GM12892 (cell line): ENCODE results near the gene C8A.

ENCODE experiments used
- DNase-seq: peaks from one replicate; pipeline ENCODE4 v3.0.0; 2011; ENCODE audit not compliant: insufficient read length
- FAIRE-seq: peaks from 2 replicates; lab custom pipeline; 2011; peaks lifted over from hg19 to GRCh38; lab: Jason Lieb, UNC
- POLR2A ChIP-seq: IDR thresholded peaks from 2 replicates; pipeline ENCODE4 v1.6.1; 2011; ENCODE audit warnings: low read depth, low read length, control low read depth
- POLR2AphosphoS5 ChIP-seq: IDR thresholded peaks from 2 replicates; pipeline ENCODE4 v1.6.1; 2011; ENCODE audit warnings: low read depth, low read length, control low read depth
- TAF1 ChIP-seq: IDR thresholded peaks from 2 replicates; pipeline ENCODE4 v1.6.1; 2011; ENCODE audit warnings: low read depth, mild to moderate bottlenecking, control low read depth, low read length, borderline replicate concordance

The C8A gene

DNA sequence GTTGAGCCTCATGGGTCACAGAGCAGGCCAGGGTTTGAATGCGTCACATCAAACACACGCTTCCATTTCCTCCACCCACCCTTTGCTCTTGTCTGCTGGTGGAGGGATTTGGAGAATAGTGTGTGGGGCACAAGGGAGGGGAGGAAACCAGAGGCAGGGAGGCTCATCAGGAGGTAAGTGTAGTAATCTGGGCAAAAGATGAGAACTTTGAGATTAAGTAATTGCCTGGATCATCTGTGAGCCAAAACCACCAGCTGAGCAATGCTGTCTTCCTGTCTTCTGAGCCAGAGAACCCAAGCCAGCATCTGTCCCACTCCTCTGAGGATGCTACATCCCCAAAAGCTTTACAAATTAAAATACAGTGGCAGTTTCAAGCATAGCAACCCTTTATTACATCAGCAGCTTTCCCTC, 66.0 kb downstream of the C8A start:
- TF ChIP-seq POLR2AphosphoS5 (no peak), POLR2A (no peak), TAF1 (no peak)
- FAIRE-seq: no peak

DNA sequence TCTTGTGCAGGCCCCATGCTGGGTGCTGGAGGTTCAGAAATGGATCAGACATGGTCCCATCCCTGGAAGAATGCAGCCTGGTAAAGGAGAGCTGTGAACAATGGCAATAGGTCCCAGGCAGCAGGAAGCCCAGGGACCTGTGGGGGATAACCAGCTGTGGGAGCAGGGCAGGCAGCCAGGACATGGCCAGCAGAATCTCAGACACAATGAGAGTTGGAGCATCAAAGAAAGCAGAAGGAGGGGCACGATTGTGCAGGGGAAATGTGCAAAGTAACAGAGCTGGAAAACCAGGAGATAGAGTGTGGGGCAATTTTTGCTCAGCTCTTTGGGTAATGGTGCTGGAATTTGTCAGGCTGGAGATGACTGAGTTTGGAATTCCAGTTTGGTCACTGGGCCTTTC, 66.9 kb downstream of the C8A start:
- no peak for FAIRE-seq
- TF ChIP-seq POLR2AphosphoS5: no peak
- no peak for TF ChIP-seq TAF1
- TF ChIP-seq POLR2A: no peak
- DNase-seq: no peak

More for the DNA sequence above, 66.0 kb downstream of the C8A start:
- DNase-seq: no peak

DNA sequence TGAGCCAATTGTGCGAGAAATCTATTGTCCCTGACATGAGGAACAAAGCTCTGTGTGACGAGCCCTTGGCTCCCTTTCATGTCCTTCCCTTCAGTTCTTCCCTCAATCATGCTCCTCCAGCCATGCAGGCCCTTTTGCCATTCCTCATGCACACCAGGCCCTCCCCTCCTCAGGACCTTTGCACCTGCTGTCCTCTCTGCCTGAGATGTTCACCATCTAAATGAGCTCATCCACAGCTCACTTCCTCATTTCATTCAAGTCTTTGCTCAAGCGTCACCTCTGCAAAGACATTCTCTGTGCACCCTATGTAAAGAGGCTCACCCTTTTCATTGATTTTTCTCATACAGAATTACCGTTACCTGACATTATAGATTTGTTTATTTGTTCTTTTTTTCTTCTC, 67.5 kb downstream of the C8A start:
- TF ChIP-seq POLR2A (no peak), POLR2AphosphoS5 (no peak)
- DNase-seq: no peak
- no peak for FAIRE-seq

DNA sequence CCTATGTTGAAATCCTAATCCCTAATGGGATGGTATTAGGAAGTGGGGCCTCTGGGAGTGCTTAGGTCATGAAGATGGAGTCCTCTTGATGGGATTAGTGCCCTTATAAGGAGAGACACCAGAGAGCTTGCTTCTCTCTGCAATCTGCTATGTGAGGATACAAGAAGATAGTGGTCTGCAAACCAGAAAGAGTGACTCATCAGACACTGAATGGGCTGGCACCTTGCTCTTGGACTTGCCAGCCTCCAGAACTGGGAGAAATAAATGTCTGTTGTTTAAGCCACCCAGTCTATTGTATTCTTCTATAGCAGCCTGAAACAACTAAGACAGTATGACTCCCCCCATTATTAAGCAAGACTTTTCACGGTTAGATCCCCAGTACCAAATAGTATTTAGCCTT, 67.9 kb downstream of the C8A start:
- TF ChIP-seq POLR2AphosphoS5 (no peak), TAF1 (no peak), POLR2A (no peak)
- DNase-seq: no peak
- no peak for FAIRE-seq

DNA sequence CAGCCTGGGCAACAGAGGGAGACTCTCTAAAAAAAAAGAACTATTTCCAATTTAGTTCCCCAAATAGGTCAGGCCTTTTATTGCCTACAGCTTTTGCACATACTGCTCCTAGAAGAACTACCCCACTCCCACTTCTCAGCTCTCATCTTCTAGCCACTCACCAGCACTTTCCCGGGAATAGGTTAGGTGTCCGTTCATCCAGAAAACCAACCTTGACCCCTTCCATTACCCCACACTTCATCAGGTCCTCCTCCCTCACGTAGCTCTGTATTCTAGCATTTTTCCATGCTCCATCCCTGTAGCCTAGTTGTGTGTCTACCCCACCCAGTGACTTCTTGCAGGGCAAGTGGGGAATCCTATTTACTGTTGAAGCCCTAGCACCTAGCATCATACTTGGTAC, 68.6 kb downstream of the C8A start:
- TF ChIP-seq POLR2AphosphoS5 (no peak), POLR2A (no peak), TAF1 (no peak)
- DNase-seq (no peak), FAIRE-seq (no peak)

DNA sequence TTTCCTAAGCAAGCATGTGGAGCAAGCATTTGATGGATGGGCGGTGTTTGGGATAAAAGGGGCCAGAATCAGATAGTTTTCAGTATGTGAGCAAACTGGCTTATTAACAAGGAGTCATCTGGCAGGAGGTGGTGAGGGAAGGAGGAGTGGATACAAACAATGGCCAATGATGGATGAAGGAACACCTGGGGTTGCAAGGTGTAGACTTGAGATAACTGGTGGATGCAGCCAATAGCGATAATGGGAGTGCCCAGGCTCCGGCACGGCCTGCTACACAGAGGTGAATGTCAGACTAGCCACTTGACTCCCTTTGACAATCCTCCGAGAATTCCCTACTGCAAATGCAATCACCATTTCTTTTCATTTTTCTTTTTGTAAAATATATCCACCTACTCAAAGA, 69.5 kb downstream of the C8A start:
- FAIRE-seq: no peak
- TF ChIP-seq POLR2AphosphoS5: no peak
- no peak for TF ChIP-seq POLR2A
- no peak for TF ChIP-seq TAF1
- no peak for DNase-seq

DNA sequence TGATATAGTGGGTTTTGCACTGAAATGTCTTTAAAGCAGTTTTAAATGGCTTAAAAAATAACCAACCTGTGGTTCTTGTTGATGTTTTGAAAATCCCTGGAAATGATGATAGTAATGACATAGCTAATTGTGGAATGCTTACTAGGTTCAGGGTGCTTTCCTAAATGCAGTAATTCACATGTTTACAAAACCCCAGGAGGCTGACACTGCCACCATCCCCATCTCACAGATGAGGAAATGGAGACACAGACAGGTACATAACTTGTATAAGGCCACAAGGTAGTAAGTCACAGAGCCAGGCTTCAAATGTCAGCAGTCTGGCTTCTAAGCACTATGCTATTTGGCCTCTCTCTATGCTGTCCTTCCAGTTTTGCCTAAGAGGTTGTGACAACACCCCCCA, 70.6 kb downstream of the C8A start:
- FAIRE-seq: no peak
- DNase-seq: no peak
- TF ChIP-seq POLR2AphosphoS5 (no peak), TAF1 (no peak), POLR2A (no peak)

DNA sequence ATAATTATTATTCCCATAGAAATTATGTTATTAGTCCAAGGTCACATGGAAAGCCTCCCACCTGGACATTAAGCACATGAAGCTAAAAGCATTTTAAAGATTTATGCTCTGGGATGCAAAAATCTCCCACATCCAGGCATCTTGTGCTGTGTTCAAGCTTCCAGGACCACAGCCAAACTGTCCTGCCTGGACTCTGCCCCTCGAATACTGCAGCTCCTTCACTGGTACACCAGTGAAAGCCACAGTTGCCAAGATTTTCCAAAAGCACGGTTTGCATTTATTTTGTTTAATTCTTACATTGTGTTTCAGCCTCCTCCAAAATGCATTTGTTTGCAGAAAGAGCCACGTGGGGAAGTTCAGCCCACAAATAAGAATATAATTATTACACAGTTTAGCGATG, 72.6 kb downstream of the C8A start:
- no peak for FAIRE-seq
- DNase-seq: no peak
- TF ChIP-seq POLR2A: no peak
- no peak for TF ChIP-seq POLR2AphosphoS5
- no peak for TF ChIP-seq TAF1

DNA sequence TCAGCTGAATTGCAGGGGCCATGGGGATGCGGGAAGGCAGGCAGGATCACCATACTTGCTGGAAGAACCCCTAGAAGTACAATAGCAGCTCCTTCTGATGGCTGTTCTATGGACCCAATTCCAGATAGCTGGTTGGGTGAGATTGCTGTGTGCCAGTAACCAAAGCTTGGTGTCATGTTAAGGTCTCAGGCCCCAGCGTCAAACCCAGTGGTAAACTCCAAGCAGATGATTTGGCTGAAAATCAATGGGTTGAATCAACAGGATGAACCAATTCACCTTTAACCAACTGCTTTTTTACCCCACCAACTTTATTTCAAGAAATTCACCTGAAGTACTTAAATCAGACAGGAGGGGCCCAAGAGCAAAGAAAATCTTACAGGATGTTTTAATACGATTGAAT, 73.4 kb downstream of the C8A start:
- DNase-seq: no peak
- FAIRE-seq: no peak
- TF ChIP-seq POLR2AphosphoS5 (no peak), TAF1 (no peak), POLR2A (no peak)

DNA sequence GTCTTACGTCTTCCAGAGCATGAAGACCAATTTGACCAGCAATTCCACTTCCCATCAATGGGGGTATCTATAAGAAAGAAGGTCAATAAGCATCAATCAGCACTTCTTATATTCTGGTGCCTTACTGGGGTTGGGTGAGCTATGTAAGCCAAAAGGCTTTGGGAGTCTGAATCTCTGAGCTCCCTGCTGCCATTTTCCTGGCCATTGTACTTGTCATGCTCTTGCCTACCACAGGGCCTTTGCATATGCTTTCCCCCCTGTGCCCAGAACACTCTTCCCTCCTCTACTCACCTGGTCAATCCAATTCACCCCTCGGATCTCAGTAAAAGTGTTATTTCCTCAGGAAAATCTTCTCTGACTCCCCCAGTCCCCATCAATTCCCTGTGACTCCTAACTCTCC, 74.9 kb downstream of the C8A start:
- TF ChIP-seq POLR2A (no peak), POLR2AphosphoS5 (no peak), TAF1 (no peak)
- no peak for FAIRE-seq
- no peak for DNase-seq

DNA sequence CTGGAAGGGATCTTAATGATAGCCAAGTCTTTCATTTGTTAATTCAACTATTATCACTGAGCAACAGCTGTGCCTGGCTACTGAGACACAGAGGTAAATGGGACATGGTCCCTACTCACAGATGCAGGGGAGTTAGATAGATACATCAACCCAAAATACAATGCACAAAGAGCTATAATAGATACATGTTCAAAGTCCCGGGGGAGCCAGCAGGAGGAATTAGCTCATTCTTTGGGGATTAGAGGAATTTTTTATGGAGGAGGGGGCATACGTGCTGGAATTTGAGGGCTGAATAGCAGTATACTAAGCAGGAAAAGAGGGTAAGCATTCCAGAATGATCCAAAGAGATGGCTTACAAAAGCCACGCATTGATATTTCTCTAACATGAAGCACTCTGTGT, 76.6 kb downstream of the C8A start:
- DNase-seq: no peak
- TF ChIP-seq POLR2A (no peak), TAF1 (no peak), POLR2AphosphoS5 (no peak)
- FAIRE-seq: no peak

DNA sequence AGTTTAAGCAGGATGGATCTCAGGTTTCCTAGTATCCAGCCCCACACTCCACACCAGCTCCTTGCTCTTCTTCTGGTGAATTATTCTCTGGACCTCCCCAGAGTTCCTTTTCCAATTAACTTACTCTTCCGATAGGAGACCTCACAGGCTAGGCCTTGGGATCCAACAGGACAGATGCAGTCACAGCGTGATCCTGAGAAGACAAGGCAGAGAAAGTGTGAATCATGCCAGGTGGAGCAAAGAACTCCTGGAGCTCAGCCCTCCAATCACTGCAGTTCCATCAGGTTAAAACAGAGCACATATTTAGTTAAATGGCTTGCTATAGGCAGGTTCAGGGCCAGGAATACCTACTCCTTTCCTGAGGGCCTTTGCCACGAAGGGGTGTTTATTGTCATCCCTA, 77.1 kb downstream of the C8A start:
- FAIRE-seq (no peak), DNase-seq (no peak)
- TF ChIP-seq TAF1 (no peak), POLR2A (no peak), POLR2AphosphoS5 (no peak)

DNA sequence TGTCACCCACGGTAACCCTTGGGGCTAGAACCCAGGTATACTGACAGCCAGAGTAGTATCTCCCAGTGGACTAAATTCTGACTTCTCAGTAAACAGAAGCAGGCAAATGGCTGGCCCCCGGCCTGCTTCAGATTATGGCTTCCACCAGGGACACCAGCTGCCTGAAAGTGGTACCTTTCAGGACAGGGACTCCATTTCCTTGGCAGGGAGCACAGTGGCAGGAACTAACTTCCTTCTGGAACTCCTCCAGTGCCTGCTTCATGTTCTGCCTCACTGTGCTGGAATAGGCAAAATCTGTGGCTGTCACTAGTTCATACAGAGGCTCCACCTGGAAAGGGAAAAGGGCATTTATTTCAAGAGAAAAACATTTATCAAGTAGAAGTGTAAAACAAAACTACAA, 78.6 kb downstream of the C8A start:
- DNase-seq: no peak
- no peak for FAIRE-seq
- no peak for TF ChIP-seq POLR2A
- no peak for TF ChIP-seq TAF1
- no peak for TF ChIP-seq POLR2AphosphoS5

DNA sequence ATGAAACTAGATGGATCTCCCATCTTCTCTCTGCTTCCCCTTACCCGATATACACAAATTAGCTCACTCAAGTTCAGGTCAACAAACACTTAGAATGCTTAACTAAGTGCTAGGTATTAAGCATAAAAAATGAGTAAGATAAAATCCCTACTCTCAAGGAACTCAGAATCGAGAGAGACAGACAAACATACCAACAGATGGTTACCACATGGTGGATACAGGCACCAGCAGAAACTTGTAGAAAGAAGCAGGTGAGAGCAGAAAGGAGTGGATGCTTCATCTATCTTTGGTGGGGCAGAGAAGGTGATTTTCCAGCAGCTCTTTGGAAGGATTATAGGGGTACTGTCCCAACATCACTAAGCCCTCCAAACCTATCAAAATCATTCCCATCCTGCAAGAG, 79.0 kb downstream of the C8A start:
- DNase-seq (no peak), FAIRE-seq (no peak)
- TF ChIP-seq POLR2AphosphoS5 (no peak), TAF1 (no peak), POLR2A (no peak)
